ENCODE results near the gene FOXL2NB.

Gene FOXL2NB

GRCh38 chr3:138914870-138915502, 32.0 kb upstream of the FOXL2NB start:
- Histone ChIP-seq H4K20me1 (ENCODE audit: insufficient read depth, low read length) (no peaks in the 10 kb centered on the region), H2AFZ (ENCODE audit: low read depth, low read length) (peak overlapping the region; percentile 57), H3K9ac (ENCODE audit: low read length) (peak overlapping the region; percentile 74), H3K79me2 (ENCODE audit: low read length) (no peaks in the 10 kb centered on the region), H3K27ac (ENCODE audit: low read length) (no peak overlapping the region), H3K9me3 (ENCODE audit: insufficient read depth, low read length) (no peaks in the 10 kb centered on the region), H3K27me3 (ENCODE audit: low read depth, low read length) (peaks cover 11% of the 10 kb centered on the region; the same call in 1 of the 2 replicates), H3K4me3 (ENCODE audit: low read length) (peak overlapping the region; percentile 86), H3K36me3 (replicated peaks; ENCODE audit: low read depth, low read length) (no peaks in the 10 kb centered on the region), H3K4me2 (ENCODE audit: low read length) (peak overlapping the region; percentile 99), H3K4me1 (ENCODE audit: low read length) (peaks cover 6% of the 10 kb centered on the region; the same call in 1 of the 2 replicates)
- TF ChIP-seq EZH2phosphoT487 (IDR thresholded peaks at IDR 0.05; ENCODE audit: low read depth): no peak
- TF ChIP-seq, protein P1, sequence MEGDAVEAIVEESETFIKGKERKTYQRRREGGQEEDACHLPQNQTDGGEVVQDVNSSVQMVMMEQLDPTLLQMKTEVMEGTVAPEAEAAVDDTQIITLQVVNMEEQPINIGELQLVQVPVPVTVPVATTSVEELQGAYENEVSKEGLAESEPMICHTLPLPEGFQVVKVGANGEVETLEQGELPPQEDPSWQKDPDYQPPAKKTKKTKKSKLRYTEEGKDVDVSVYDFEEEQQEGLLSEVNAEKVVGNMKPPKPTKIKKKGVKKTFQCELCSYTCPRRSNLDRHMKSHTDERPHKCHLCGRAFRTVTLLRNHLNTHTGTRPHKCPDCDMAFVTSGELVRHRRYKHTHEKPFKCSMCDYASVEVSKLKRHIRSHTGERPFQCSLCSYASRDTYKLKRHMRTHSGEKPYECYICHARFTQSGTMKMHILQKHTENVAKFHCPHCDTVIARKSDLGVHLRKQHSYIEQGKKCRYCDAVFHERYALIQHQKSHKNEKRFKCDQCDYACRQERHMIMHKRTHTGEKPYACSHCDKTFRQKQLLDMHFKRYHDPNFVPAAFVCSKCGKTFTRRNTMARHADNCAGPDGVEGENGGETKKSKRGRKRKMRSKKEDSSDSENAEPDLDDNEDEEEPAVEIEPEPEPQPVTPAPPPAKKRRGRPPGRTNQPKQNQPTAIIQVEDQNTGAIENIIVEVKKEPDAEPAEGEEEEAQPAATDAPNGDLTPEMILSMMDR (IDR thresholded peaks at IDR 0.05; ENCODE audit: low read depth, low read length): no peak

GRCh38 chr3:138915503-138916498, 31.2 kb upstream of the FOXL2NB start:
- Histone ChIP-seq H4K20me1 (ENCODE audit: insufficient read depth, low read length) (no peaks in the 10 kb centered on the region), H3K27ac (ENCODE audit: low read length) (peak overlapping the region; percentile 60), H3K4me1 (ENCODE audit: low read length) (peaks cover 6% of the 10 kb centered on the region; the same call in 1 of the 2 replicates), H3K4me2 (ENCODE audit: low read length) (peak overlapping the region; percentile 99), H3K4me3 (ENCODE audit: low read length) (peak overlapping the region; percentile 86), H2AFZ (ENCODE audit: low read depth, low read length) (peak overlapping the region; percentile 81), H3K9ac (ENCODE audit: low read length) (peak overlapping the region; percentile 74), H3K79me2 (ENCODE audit: low read length) (no peaks in the 10 kb centered on the region), H3K9me3 (ENCODE audit: insufficient read depth, low read length) (no peaks in the 10 kb centered on the region), H3K27me3 (ENCODE audit: low read depth, low read length) (peaks cover 11% of the 10 kb centered on the region; the same call in 1 of the 2 replicates), H3K36me3 (replicated peaks; ENCODE audit: low read depth, low read length) (no peaks in the 10 kb centered on the region)
- TF ChIP-seq EZH2phosphoT487 (IDR thresholded peaks at IDR 0.05; ENCODE audit: low read depth): no peak
- TF ChIP-seq, protein P1 (IDR thresholded peaks at IDR 0.05; ENCODE audit: low read depth, low read length): peak; percentile 79

- H2AFZ ChIP-seq (ENCODE audit: low read depth, low read length): no peak overlapping the region
Observed at GRCh38 chr3:138916824-138917223, 30.2 kb upstream of the FOXL2NB start.

More at GRCh38 chr3:138916824-138917223, 30.2 kb upstream of the FOXL2NB start:
- Histone ChIP-seq H3K4me2 (ENCODE audit: low read length) (no peak overlapping the region), H3K79me2 (ENCODE audit: low read length) (no peaks in the 10 kb centered on the region), H3K27me3 (ENCODE audit: low read depth, low read length) (peaks cover 11% of the 10 kb centered on the region; the same call in 1 of the 2 replicates), H3K9me3 (ENCODE audit: insufficient read depth, low read length) (no peaks in the 10 kb centered on the region), H3K4me3 (ENCODE audit: low read length) (no peak overlapping the region), H4K20me1 (ENCODE audit: insufficient read depth, low read length) (no peaks in the 10 kb centered on the region), H3K27ac (ENCODE audit: low read length) (no peak overlapping the region), H3K9ac (ENCODE audit: low read length) (no peak overlapping the region), H3K36me3 (replicated peaks; ENCODE audit: low read depth, low read length) (no peaks in the 10 kb centered on the region), H3K4me1 (ENCODE audit: low read length) (peaks cover 6% of the 10 kb centered on the region; the same call in 1 of the 2 replicates)
- no peak for TF ChIP-seq EZH2phosphoT487 (IDR thresholded peaks at IDR 0.05; ENCODE audit: low read depth)
- TF ChIP-seq, protein P1 (IDR thresholded peaks at IDR 0.05; ENCODE audit: low read depth, low read length): no peak
